Kidney (tissue), 14 donors: ENCODE data around the gene GRAMD4. TPM values are rescaled to one million over a fixed set of nuclear protein-coding genes. Genes with fewer than 3 reads are reported as not detected.
A peak's percentile ranks its signal among the peaks of the same experiment; 100 is the strongest.
"Not testable (repeated sequence)": the region's sequence is repeated elsewhere in the genome, so short reads cannot be mapped to it uniquely, and the experiment has no call there.

Experiments used
- DNase-seq, 5 donors: peaks; one replicate each; pipeline ENCODE4 v3.0.0-alpha.2; 2013 to 2020
- FAIRE-seq: peaks from 2 replicates; lab custom pipeline; 2012; peaks lifted over from hg19 to GRCh38; lab: Jason Lieb, UNC
- H3K27ac ChIP-seq, 2 donors: one replicate each; pipeline ENCODE4 v1.7.0; 2013; ENCODE audit warnings: low read depth in 2 of 2, low read length in 2 of 2, inconsistent platforms in 1 of 2
- H3K27me3 ChIP-seq: one replicate; pipeline ENCODE4 v1.7.1; 2013; ENCODE audit warnings: low read length, inconsistent platforms; ENCODE audit not compliant: control insufficient read depth, insufficient read depth
- H3K36me3 ChIP-seq, 3 donors: one replicate each; pipeline versions ENCODE4 v1.7.0 to v1.7.1; 2013; ENCODE audit warnings: low read length in 3 of 3, control low read depth in 1 of 3, inconsistent platforms in 1 of 3; ENCODE audit not compliant: insufficient read depth in 3 of 3, control insufficient read depth in 2 of 3
- H3K4me1 ChIP-seq, 3 donors: one replicate each; pipeline versions ENCODE4 v1.7.0 to v1.7.1; 2013; ENCODE audit warnings: low read length in 3 of 3, inconsistent platforms in 1 of 3, low read depth in 1 of 3; ENCODE audit not compliant: control insufficient read depth in 2 of 3, insufficient read depth in 2 of 3
- H3K4me3 ChIP-seq, 3 donors: one replicate each; pipeline versions ENCODE4 v1.7.0 to v1.8.1; 2013; ENCODE audit warnings: low read length in 3 of 3, control low read depth in 1 of 3, inconsistent platforms in 1 of 3
- H3K9ac ChIP-seq, 3 donors: one replicate each; pipeline versions ENCODE4 v1.7.0 to v1.7.1; 2013; ENCODE audit warnings: low read length in 3 of 3, control low read depth in 1 of 3, inconsistent platforms in 1 of 3
- H3K9me3 ChIP-seq, 3 donors: one replicate each; pipeline versions ENCODE4 v1.7.0 to v1.7.1; 2013; ENCODE audit warnings: low read length in 3 of 3, control low read depth in 1 of 3, inconsistent platforms in 1 of 3; ENCODE audit not compliant: control insufficient read depth in 2 of 3, insufficient read depth in 1 of 3
- intact Hi-C: fragments of 100-400 bp; cut with DNase I; formaldehyde crosslinking; loops from one replicate; pipeline ENCODE4 v1.11.1; 2022
- polyA plus RNA-seq: library from polyadenylated mRNA; stranded (reverse); fragments of 350-450 nt; fragmentation: Illumina TruSeq; extraction: RNeasy Lipid Tissue Mini Kit (QIAGEN cat#74804); gene quantifications from one replicate; pipeline ENCODE4 v1.2.3, GENCODE V29; 2014; ENCODE audit warnings: low read depth, low replicate concordance; ENCODE audit not compliant: insufficient read depth
- total RNA-seq: library from RNA; stranded (reverse); fragmentation: NEBNext Ultra II Directional; extraction: Animal tissue kit (Norgen Biotek cat#: 25700); gene quantifications from one replicate; pipeline ENCODE4 v1.2.1, GENCODE V29; 2021
- TF ChIP-seq, protein P1 (sequence below): IDR thresholded peaks from 3 replicates; pipeline ENCODE4 v1.5.1; 2012; ENCODE audit warnings: mild to moderate bottlenecking, moderate library complexity, borderline replicate concordance; ENCODE audit not compliant: insufficient read depth; ENCODE audit errors: extremely low read depth
- donor health status: control.
- donor health status: control.
- donor health status: control.
- donor health status: control.
- donor health status: control.
- donor health status: DM: yes; HTN: yes; CAD: no.
- donor health status: Normal renal cell carcinoma (clear cell type).

The GRAMD4 gene
- total and polyA plus RNA-seq, 2 donors from 2014 or later = 12.1 to 58.2 TPM

DNA sequence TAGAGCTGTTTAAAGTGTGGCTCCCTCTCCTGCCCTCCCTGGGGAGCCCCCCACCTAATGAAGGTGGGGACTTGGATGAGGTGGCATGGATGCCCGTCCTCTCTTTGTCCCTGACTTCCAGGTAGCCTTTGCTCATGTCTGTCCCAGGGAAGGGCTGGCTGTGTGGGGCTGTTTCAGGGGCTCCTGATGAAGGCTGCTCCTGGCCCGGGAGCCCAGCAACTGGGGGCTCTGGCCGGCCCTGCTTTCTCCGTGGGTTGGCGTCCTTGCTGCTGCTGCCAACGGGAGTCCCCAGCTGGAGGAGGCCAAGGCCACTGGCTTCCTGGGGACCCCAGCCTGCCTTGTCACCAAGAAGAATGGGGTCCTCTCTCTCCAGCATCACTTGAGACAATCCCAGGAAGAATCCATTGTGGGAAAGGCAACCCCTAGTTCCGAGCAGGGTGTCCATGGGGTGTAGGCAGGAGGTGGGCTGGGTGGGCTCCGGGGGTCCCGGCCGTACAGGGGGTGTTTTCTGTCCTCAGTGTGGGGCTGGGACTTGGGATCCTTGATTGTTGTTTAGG, 13.2 kb downstream of the GRAMD4 start:
- no peaks in the 10 kb centered on the region for H3K9me3 ChIP-seq
- intact Hi-C loops = no loop called here
- TF ChIP-seq, protein P1, sequence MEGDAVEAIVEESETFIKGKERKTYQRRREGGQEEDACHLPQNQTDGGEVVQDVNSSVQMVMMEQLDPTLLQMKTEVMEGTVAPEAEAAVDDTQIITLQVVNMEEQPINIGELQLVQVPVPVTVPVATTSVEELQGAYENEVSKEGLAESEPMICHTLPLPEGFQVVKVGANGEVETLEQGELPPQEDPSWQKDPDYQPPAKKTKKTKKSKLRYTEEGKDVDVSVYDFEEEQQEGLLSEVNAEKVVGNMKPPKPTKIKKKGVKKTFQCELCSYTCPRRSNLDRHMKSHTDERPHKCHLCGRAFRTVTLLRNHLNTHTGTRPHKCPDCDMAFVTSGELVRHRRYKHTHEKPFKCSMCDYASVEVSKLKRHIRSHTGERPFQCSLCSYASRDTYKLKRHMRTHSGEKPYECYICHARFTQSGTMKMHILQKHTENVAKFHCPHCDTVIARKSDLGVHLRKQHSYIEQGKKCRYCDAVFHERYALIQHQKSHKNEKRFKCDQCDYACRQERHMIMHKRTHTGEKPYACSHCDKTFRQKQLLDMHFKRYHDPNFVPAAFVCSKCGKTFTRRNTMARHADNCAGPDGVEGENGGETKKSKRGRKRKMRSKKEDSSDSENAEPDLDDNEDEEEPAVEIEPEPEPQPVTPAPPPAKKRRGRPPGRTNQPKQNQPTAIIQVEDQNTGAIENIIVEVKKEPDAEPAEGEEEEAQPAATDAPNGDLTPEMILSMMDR = no peak
- peaks cover 0 to 5% (median 2%) of the 10 kb centered on the region in 3 donors for H3K4me1 ChIP-seq
- no peaks in the 10 kb centered on the region for H3K27me3 ChIP-seq
- peak in 1 of 5 donors; percentile 57 for DNase-seq
- no peaks in the 10 kb centered on the region for H3K36me3 ChIP-seq
- H3K27ac ChIP-seq = no peak overlapping the region
- no peak for FAIRE-seq
- H3K4me3 ChIP-seq = no peak overlapping the region
- no peak overlapping the region for H3K9ac ChIP-seq

- TF ChIP-seq, protein P1 = no peak
- Histone ChIP-seq H3K4me3 (no peak overlapping the region), H3K27me3 (no peaks in the 10 kb centered on the region), H3K9me3 (no peaks in the 10 kb centered on the region), H3K9ac (no peak overlapping the region), H3K36me3 (no peaks in the 10 kb centered on the region), H3K4me1 (peaks cover 0 to 8% (median 2%) of the 10 kb centered on the region in 3 donors), H3K27ac (peak overlapping the region; percentile 20 to 59)
- FAIRE-seq = no peak
- intact Hi-C loops = no loop called here
- peak in 4 of 5 donors; percentile 64 to 84 (median 78) for DNase-seq
Measured at GRCh38 chr22:46634011-46634699, 14.0 kb downstream of the GRAMD4 start.

DNA sequence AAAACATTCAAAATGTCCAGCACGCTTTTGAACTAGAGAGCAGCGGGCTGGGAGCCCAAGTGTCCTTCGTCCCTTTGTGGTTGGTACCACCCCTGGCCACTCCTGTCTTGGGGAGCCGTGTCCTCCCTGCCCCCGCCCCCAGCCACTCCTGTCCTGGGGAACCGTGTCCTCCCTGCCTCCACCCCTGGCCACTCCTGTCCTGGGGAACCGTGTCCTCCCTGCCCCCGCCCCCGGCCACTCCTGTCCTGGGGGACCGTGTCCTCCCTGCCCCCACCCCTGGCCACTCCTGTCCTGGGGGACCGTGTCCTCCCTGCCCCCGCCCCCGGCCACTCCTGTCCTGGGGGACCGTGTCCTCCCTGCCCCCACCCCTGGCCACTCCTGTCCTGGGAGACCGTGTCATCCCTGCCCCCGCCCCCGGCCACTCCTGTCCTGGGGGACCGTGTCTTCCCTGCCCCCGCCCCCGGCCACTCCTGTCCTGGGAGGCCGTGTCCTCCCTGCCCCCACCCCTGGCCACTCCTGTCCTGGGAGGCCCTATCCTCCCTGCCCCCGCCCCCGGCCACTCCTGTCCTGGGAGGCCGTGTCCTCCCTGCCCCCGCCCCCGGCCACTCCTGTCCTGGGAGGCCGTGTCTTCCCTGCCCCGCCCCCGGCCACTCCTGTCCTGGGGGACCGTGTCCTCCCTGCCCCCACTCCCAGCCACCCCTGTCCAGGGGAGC, 14.9 kb downstream of the GRAMD4 start:
- H3K4me1 ChIP-seq = peaks cover 0 to 11% (median 2%) of the 10 kb centered on the region in 3 donors
- intact Hi-C loops, H3K9ac ChIP-seq, H3K4me3 ChIP-seq, FAIRE-seq, H3K36me3 ChIP-seq, H3K27ac ChIP-seq, H3K9me3 ChIP-seq, H3K27me3 ChIP-seq: not testable (repeated sequence)
- DNase-seq = peak in 2 of 5 donors; percentile 86 to 87

DNA sequence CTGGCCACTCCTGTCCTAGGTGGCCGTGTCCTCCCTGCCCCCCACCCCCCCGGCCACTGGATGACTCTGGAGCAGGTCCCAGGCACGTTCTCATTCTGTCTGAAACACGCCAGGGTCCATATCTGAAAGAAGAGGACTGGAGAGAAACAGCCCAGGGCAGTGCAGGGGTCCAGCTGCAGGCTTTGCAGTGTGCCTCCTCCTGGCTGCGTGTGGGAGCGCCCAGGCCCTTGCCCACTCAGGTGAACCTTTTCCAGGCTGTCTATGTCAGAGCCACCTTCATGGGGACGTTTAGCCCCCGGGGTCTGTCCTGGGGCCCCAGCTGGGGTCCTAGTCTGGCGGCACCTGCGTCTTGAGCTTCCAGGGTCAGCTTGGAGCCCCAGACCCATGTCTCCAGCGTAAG, 15.6 kb downstream of the GRAMD4 start:
- no peak overlapping the region for H3K4me3 ChIP-seq
- H3K27ac ChIP-seq = no peak overlapping the region
- no peaks in the 10 kb centered on the region for H3K36me3 ChIP-seq
- H3K27me3 ChIP-seq = no peaks in the 10 kb centered on the region
- intact Hi-C loops = no loop called here
- DNase-seq (peak in 1 of 5 donors; percentile 47), FAIRE-seq (no peak)
- peaks cover 0 to 11% (median 2%) of the 10 kb centered on the region in 3 donors for H3K4me1 ChIP-seq
- no peak overlapping the region for H3K9ac ChIP-seq
- H3K9me3 ChIP-seq = no peaks in the 10 kb centered on the region
- TF ChIP-seq, protein P1 = no peak
